Stimulated activated CD8-positive, alpha-beta memory T cell treated with anti-CD3 and anti-CD28 coated beads, Interleukin-12 subunit alpha, Interleukin-12 subunit beta, amount 100 ng/mL, for 1 hour (primary cell): ENCODE results near the gene KRT73.
"Not testable (repeated sequence)": the region's sequence is repeated elsewhere in the genome, so short reads cannot be mapped to it uniquely, and the experiment has no call there.

Experiments used
- DNase-seq: peaks from one replicate; pipeline ENCODE4 v3.0.0-alpha.2; 2020; ENCODE audit warnings: low read depth

KRT73 gene

GRCh38 chr12:52600475-52600874 lies 17.9 kb downstream of the KRT73 start:
- DNase-seq = no peak

GRCh38 chr12:52600071-52600470 lies 18.3 kb downstream of the KRT73 start:
- DNase-seq = no peak

- DNase-seq = no peak
These were observed 19.4 kb downstream of the KRT73 start for GRCh38 chr12:52598966-52599365.

DNA sequence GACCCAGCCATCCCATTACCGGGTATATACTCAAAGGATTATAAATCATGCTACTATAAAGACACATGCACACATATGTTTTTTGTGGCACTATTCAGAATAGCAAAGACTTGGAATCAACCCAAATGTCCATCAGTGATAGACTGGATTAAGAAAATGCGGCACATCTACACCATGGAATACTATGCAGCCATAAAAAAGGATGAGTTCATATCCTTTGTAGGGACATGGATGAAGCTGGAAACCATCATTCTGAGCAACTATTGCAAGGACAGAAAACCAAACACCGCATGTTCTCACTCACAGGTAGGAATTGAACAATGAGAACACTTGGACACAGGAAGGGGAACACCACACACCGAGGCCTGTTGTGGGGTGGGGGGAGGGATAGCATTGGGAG lies 24.1 kb downstream of the KRT73 start:
- not testable (repeated sequence) for DNase-seq

DNA sequence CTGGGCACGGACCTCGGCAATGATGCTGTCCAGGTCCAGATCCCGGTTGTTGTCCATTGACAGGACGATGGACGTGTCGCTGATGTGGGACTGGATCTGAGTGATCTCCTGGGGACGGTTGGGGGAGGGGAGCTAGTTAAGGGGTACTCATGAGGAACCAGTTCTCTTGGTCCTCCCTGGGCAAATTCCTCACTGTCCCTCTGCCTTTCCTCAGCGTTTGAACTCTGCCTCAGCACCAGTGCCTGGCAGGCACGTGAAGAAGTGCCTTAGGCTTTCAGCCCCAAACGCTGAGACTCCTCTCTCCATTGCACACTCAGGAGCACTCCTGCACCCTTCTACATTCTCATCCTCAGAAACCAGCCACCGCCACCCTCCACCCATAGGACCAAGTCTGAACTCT lies 26.8 kb downstream of the KRT73 start:
- no peak for DNase-seq

- DNase-seq = no peak
These were observed 28.3 kb downstream of the KRT73 start for GRCh38 chr12:52590021-52590420.

GRCh38 chr12:52587563-52587962 lies 30.8 kb downstream of the KRT73 start:
- no peak for DNase-seq

GRCh38 chr12:52585946-52586345 lies 32.4 kb downstream of the KRT73 start:
- peak; percentile 45 for DNase-seq

GRCh38 chr12:52585066-52585465 lies 33.3 kb downstream of the KRT73 start:
- no peak for DNase-seq

GRCh38 chr12:52584156-52584682 lies 34.1 kb downstream of the KRT73 start:
- no peak for DNase-seq

DNA sequence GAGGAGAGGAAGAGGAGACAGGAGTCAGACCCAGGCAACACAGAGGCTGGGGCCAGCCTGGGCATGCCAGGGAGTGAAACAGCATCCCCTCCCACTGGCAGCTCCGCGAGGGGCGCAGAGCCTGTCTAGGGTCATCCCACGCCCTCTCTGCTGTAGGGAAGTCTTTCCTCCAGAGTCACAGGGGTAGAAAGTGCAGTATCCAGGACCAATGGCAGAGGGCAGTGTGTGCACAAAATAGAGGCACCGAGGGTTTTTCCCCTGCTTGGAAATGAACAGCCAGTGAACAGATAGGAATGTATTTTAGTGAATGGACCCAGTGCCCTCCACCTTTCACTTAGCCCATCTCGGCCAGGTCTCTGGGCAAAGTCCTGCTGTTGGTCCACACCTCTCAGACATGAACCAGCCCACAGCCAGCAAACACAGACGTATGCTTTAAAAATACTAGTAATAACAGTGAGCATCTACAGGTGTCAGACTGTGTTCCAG lies 35.3 kb downstream of the KRT73 start:
- peak; percentile 51 for DNase-seq

- no peak for DNase-seq
These were observed 35.9 kb downstream of the KRT73 start for GRCh38 chr12:52582486-52582885.

DNA sequence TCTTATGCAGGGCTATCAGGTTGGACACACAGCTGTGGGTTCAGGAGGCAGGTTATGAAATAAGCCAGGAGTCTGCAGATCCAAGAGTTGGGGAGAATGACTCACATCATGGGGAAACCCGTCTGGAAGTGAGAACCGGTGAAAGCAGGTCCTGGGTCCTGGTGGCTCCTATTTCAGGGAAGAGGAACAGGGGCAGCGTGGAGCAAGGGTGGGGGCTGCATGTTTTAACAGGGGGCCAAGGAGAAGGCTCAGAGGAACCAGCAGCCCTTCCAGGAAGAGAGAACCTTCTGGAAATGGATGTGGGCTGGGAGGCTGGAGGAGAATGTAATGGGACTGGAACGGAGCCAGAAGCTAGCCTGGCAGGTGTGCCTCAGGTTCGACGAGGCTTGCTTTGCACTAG lies 36.9 kb downstream of the KRT73 start:
- DNase-seq = no peak

DNA sequence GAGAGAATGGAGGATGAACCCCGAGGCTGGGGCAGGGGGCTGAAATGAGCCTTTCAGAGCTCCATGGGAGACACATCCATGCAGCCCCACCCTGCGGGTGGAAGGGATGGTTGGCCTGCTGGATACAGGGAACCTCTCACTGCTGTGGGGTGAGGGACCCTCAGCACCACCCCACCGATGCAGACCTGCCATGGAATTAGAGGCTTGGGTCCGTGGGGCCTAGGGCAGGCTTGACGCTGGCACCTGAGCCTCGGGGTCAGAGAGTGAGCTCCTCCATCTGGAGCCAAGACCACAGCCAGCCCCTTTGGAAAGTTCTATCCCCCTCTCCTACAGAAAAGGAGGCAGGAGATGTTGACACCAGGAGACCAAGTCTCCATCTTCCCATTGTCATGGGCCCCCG lies 37.3 kb downstream of the KRT73 start:
- DNase-seq = no peak

DNA sequence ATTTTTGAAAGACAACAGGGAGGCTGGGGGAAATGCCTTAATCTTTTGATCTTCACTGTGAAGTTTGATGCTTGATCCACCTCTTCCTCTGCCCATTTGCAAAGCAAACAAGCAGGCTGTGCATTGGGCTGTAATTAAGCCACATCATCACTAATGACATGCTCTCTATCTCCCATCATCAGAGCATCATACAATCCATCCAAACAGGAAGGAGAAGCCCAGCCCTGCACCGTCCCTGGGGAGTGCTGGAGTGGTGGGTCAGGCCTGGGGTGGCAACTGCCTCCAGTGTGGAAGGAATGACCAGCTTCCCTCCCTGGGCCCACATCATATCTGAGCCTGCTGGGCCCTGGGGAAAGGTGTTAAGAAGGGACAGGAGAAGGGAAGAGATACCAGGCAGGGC lies 37.9 kb downstream of the KRT73 start:
- no peak for DNase-seq

- DNase-seq = no peak
These were observed 38.6 kb downstream of the KRT73 start for GRCh38 chr12:52579468-52580465.

- DNase-seq = no peak
These were observed 39.9 kb downstream of the KRT73 start for GRCh38 chr12:52578469-52578868.

DNA sequence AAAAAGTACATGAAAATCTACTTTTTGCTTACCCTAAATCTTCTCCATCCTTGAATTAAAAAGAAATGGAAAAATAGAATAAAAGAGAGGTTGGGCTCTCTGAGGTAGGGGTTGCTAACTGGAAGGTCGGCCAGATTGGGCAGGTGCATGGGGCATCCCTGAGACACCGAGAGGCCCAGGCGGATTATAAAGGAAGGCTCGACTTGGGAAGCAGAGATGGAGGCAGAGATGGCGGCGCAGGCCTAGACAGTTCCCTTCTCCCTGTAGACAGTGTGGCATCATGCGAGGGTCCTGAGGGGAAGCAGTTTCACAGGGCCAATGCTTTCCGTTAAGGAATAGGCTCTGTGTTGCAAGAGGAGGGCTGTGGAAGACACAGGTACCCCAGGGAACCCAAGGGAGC lies 41.0 kb downstream of the KRT73 start:
- no peak for DNase-seq

GRCh38 chr12:52575948-52576347 lies 42.4 kb downstream of the KRT73 start:
- DNase-seq = no peak

DNA sequence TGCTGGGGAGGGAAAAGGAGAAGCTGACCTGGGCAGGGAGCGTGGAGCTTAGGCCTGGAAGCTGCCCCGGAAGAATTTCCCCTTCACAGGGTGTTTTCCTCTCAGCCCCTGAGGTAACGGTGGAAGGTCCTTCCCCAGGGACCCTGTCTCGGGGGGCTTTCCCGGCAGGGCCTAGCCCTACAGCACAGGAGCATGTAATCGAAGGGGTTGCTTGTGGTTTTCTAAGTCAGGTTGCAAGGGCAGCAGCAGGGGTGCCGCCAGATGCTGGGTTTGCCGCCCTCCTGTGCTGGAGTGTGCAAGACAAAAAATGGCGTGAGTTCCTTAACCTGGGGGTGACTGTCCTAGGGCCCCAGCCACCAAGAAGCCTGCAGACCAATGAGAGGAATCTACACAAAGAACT lies 43.1 kb downstream of the KRT73 start:
- no peak for DNase-seq

DNA sequence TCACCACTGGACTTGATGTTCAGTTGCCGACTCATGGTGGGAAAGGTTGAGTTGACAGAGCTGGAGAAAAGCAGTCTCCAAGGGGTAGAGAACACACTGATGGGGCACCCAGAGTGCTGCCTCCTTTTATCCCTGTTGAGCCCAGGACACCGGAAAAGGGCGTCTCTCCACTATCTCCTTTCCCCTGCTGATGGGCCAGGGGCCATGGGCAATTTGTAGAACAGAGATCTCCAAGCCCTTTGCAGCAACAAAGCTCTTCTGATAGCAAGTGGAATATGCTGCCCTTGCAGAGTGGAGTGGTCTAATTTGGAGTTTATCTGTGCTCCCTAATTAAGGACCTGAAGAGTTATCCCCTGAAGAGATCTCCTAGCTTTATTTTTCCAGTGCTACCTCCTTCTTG lies 44.6 kb downstream of the KRT73 start, which contains the start of gene KRT74:
KRT74 (minus strand) TSS at position 101 of the 400 bp plus-strand sequence; CDS start at position 35, 66 bp downstream.
- no peak for DNase-seq

- DNase-seq = no peak
These were observed 45.1 kb downstream of the KRT73 start for GRCh38 chr12:52573306-52573705.

DNA sequence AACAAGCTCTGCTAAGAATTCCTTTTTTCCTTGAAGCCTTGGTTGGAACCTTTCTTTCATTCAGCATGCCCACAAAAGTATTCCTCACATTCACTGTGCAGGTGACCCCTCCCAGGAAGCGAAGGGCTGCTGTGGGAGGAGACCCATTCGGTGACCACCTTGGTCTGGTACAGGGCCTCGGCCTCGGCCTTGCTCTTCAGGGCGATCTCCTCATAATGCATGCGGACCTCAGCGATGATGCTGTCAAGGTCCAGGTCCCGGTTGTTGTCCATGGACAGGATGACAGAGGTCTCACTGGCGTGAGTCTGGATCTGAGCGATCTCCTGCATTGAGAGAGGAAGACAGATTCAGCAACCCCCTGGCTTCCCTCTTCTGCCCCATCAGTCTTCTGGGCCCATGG lies 47.8 kb downstream of the KRT73 start:
- no peak for DNase-seq
